Mesenchymal stem cell (in vitro differentiated cells and primary cell): Measurements from ENCODE around the gene SLC38A1.
A peak's percentile ranks its signal among the peaks of the same experiment; 100 is the strongest.

Source experiments
- DNase-seq: peaks from one replicate; pipeline ENCODE4 v3.0.0-alpha.2; 2013
- H2AFZ ChIP-seq: one replicate; pipeline ENCODE4 v1.6.1; 2013; ENCODE audit warnings: low read depth, mild to moderate bottlenecking, control low read depth, inconsistent platforms, low read length, moderate library complexity
- H2AK5ac ChIP-seq: 2 replicates; pipeline ENCODE4 v1.6.1; 2013; ENCODE audit warnings: low read length, moderate library complexity, mild to moderate bottlenecking, inconsistent platforms; ENCODE audit not compliant: severe bottlenecking
- H2BK120ac ChIP-seq: one replicate; pipeline ENCODE4 v1.6.1; 2013; ENCODE audit warnings: low read depth, mild to moderate bottlenecking, inconsistent platforms, low read length, moderate library complexity
- H2BK12ac ChIP-seq, 2 experiments: one replicate each; pipeline ENCODE4 v1.6.1; 2013; ENCODE audit warnings: inconsistent platforms in 2 of 2, low read length in 2 of 2, mild to moderate bottlenecking in 2 of 2, moderate library complexity in 2 of 2, control low read depth in 1 of 2
- H2BK15ac ChIP-seq: one replicate; pipeline ENCODE4 v1.6.1; 2013; ENCODE audit warnings: mild to moderate bottlenecking, low read depth, inconsistent platforms; ENCODE audit not compliant: poor library complexity, severe bottlenecking
- H2BK5ac ChIP-seq: 2 replicates; pipeline ENCODE4 v1.6.1; 2013; ENCODE audit warnings: low read depth, mild to moderate bottlenecking, low read length, control low read depth, inconsistent platforms; ENCODE audit not compliant: poor library complexity, severe bottlenecking
- H3K14ac ChIP-seq, 2 experiments: one replicate each; pipeline ENCODE4 v1.6.1; 2013; ENCODE audit warnings: inconsistent platforms in 2 of 2, low read length in 2 of 2, control low read depth in 1 of 2, mild to moderate bottlenecking in 1 of 2, moderate library complexity in 1 of 2
- H3K18ac ChIP-seq, 2 experiments: one replicate each; pipeline ENCODE4 v1.6.1; 2013; ENCODE audit warnings: inconsistent platforms in 2 of 2, low read length in 2 of 2, control low read depth in 1 of 2, low read depth in 1 of 2, mild to moderate bottlenecking in 1 of 2
- H3K23ac ChIP-seq, 2 experiments: one replicate each; pipeline ENCODE4 v1.6.1; 2013; ENCODE audit warnings: inconsistent platforms in 2 of 2, low read length in 2 of 2, mild to moderate bottlenecking in 2 of 2, moderate library complexity in 2 of 2, control low read depth in 1 of 2
- H3K27ac ChIP-seq: 2 replicates; pipeline ENCODE4 v1.5.1; 2013; ENCODE audit warnings: mild to moderate bottlenecking, moderate library complexity, low read length, control low read depth, inconsistent platforms; ENCODE audit not compliant: poor library complexity, severe bottlenecking
- H3K27me3 ChIP-seq, 2 experiments: 2 replicates each; pipeline versions ENCODE4 v1.6.1 to v1.7.0; 2013; ENCODE audit warnings: low read length in 2 of 2, mild to moderate bottlenecking in 2 of 2, moderate library complexity in 2 of 2, control low read depth in 1 of 2, inconsistent platforms in 1 of 2; ENCODE audit not compliant: control insufficient read depth in 1 of 2, insufficient read depth in 1 of 2
- H3K36me3 ChIP-seq, 2 experiments: 2 replicates each; pipeline versions ENCODE4 v1.6.1 to v1.7.0; 2013; ENCODE audit warnings: low read length in 2 of 2, control low read depth in 1 of 2, inconsistent platforms in 1 of 2, low read depth in 1 of 2, mild to moderate bottlenecking in 1 of 2; ENCODE audit not compliant: insufficient read depth in 2 of 2, control insufficient read depth in 1 of 2
- H3K4ac ChIP-seq, 2 experiments: one replicate each; pipeline ENCODE4 v1.6.1; 2013; ENCODE audit warnings: inconsistent platforms in 2 of 2, low read length in 2 of 2, mild to moderate bottlenecking in 2 of 2, moderate library complexity in 2 of 2, control low read depth in 1 of 2, low read depth in 1 of 2
- H3K4me1 ChIP-seq: 2 replicates; pipeline ENCODE4 v1.6.1; 2013; ENCODE audit warnings: low read depth, low read length, control low read depth; ENCODE audit not compliant: control insufficient read depth, insufficient read depth
- H3K4me2 ChIP-seq: 2 replicates; pipeline ENCODE4 v1.6.1; 2013; ENCODE audit warnings: low read length, mild to moderate bottlenecking, inconsistent platforms; ENCODE audit not compliant: poor library complexity, severe bottlenecking
- H3K4me3 ChIP-seq, 2 experiments: 2 replicates each; pipeline versions ENCODE4 v1.5.1 to v1.7.0; 2013; ENCODE audit warnings: low read length in 2 of 2, mild to moderate bottlenecking in 2 of 2, control low read depth in 1 of 2, low read depth in 1 of 2; ENCODE audit not compliant: insufficient read depth in 1 of 2
- H3K79me1 ChIP-seq: replicated peaks from 2 replicates; pipeline ENCODE4 v1.6.1; 2013; ENCODE audit warnings: mild to moderate bottlenecking, control low read depth, low read length, inconsistent platforms; ENCODE audit not compliant: poor library complexity, severe bottlenecking
- H3K9ac ChIP-seq: 2 replicates; pipeline ENCODE4 v1.7.0; 2013; ENCODE audit warnings: mild to moderate bottlenecking, low read length, moderate library complexity
- H3K9me3 ChIP-seq: 2 replicates; pipeline ENCODE4 v1.7.0; 2013; ENCODE audit warnings: mild to moderate bottlenecking, low read length; ENCODE audit not compliant: control insufficient read depth
- H4K8ac ChIP-seq: one replicate; pipeline ENCODE4 v1.6.1; 2013; ENCODE audit warnings: inconsistent platforms, mild to moderate bottlenecking, low read length, moderate library complexity
- H4K91ac ChIP-seq: one replicate; pipeline ENCODE4 v1.6.1; 2013; ENCODE audit warnings: mild to moderate bottlenecking, low read length, inconsistent platforms
- WGBS: methylation state at CpG from one replicate; pipeline ENCODE4 v1.1.7; 2013; ENCODE audit warnings: mixed read lengths; 5-methylcytosine and 5-hydroxymethylcytosine counted together

SLC38A1 gene

DNA sequence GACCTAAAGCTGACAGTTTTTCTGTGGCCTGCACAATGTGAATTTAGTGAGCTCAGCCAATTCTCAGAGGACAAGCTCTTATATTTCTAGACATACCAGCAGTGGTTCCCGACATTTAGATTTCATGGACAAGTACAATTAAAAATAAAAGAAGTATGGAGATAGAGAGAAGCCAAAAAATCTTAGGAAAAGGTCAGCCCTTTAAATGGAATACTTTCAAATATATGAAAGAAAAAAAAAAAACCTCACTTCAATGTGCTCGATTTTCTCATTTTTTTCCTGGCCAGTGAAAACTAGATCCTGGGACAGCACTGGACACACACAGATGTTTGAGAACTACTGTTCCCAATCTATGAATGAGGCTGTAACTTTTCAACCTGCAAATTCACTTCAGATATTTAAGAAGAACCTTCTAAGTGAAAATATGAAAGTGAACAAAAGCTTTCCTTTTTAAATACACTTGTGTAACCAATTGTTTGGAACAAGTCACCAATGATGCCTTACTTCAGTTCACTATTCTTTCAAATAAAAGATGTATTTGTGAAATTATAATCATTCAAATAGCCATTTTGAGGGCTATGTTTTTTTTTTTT lies 109.4 kb downstream of the SLC38A1 start:
- Histone ChIP-seq H4K91ac (no peak overlapping the region), H3K9ac (no peak overlapping the region), H3K9me3 (no peaks in the 10 kb centered on the region), H4K8ac (no peak overlapping the region), H3K4ac (no peak overlapping the region), H3K4me2 (no peak overlapping the region), H2BK12ac (no peak overlapping the region), H3K36me3 (no peaks in the 10 kb centered on the region), H3K14ac (no peak overlapping the region), H2AK5ac (no peak overlapping the region), H2BK5ac (no peak overlapping the region), H3K27ac (no peak overlapping the region), H3K23ac (no peak overlapping the region), H2BK15ac (no peak overlapping the region), H3K18ac (no peak overlapping the region), H2AFZ (no peak overlapping the region), H2BK120ac (no peak overlapping the region), H3K4me1 (peaks cover 2% of the 10 kb centered on the region), H3K27me3 (no peaks in the 10 kb centered on the region), H3K4me3 (no peak overlapping the region), H3K79me1 (no peaks in the 10 kb centered on the region)
- WGBS, result 100% methylated on average over 1 of the region's 2 CpGs
- DNase-seq, result no peak

DNA sequence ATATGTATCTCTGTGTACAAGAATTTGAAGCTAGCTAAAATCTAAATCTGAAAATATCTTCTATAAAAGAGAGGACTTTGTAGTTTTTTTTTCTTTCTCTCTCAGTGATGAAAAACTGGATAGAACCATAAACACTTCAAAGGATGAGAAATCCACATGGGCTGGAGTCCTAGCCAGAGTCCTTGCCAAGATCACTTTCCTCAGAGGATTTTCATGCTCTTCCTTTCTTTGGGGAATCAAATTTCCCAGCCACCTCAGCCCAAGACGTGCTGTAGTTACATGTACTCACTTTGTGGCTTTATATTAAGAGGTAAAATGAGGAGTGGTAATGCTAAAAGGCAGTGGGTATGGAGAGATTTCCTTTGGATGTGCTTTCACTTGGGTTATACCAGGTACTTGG lies 110.3 kb downstream of the SLC38A1 start:
- H3K4me2 ChIP-seq, result no peak overlapping the region
- no peak overlapping the region for H3K14ac ChIP-seq
- peaks cover 2% of the 10 kb centered on the region for H3K4me1 ChIP-seq
- no peaks in the 10 kb centered on the region for H3K36me3 ChIP-seq
- H3K27me3 ChIP-seq, result no peaks in the 10 kb centered on the region
- 74% methylated on average over 1 of the region's 1 CpG for WGBS
- no peaks in the 10 kb centered on the region for H3K79me1 ChIP-seq
- no peak overlapping the region for H3K4ac ChIP-seq
- no peak overlapping the region for H3K9ac ChIP-seq
- no peak overlapping the region for H2BK15ac ChIP-seq
- peak overlapping the region in 1 of 2 experiments; percentile 75 for H3K18ac ChIP-seq
- no peak overlapping the region for H2AFZ ChIP-seq
- no peak overlapping the region for H3K23ac ChIP-seq
- no peak for DNase-seq
- no peak overlapping the region for H2BK5ac ChIP-seq
- no peak overlapping the region for H3K27ac ChIP-seq
- H4K91ac ChIP-seq, result no peak overlapping the region
- no peak overlapping the region for H2BK120ac ChIP-seq
- no peak overlapping the region for H4K8ac ChIP-seq
- H2AK5ac ChIP-seq, result no peak overlapping the region
- no peak overlapping the region for H3K4me3 ChIP-seq
- H2BK12ac ChIP-seq, result no peak overlapping the region
- no peaks in the 10 kb centered on the region for H3K9me3 ChIP-seq

DNA sequence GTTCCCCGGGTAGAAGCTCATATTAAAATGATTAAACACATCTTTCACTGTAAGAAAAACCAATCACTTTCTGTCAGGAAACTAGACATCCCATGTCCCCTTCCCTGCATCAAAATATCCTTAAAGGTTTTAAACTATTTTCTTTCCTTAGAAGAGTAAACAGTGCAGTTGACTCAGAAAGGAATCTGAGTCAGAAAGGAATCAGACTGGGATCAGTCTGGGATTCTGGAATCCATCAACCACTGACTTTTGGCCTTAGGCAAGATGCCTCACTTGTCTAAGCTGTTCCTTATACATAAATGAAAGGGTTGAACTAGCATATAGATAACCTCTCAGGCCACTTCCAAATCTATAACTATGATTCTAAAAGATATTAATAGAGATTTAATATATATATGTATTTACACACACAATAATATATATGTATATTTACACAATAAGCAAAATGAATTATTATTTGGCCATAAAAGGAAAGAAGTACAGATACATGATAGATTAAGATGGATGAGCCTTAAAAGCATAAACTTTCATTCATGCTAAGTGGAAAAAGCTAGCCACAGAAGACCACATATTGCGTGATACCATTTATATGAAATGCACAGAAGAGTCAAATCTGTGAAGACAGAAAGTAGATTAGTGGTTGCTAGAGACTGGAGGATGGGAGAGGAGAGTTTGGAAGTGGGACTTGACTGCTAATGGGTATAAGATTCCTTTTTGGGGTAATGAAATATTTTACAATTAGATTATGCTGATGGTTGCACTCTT lies 114.4 kb downstream of the SLC38A1 start:
- Histone ChIP-seq H3K4me2 (no peak overlapping the region), H3K23ac (no peak overlapping the region), H2AFZ (no peak overlapping the region), H3K9me3 (no peaks in the 10 kb centered on the region), H2AK5ac (no peak overlapping the region), H4K91ac (no peak overlapping the region), H3K14ac (no peak overlapping the region), H3K79me1 (no peaks in the 10 kb centered on the region), H3K4ac (no peak overlapping the region), H2BK12ac (no peak overlapping the region), H3K4me3 (peak overlapping the region in 1 of 2 experiments; percentile 15), H3K9ac (peak overlapping the region; percentile 60), H3K18ac (no peak overlapping the region), H4K8ac (no peak overlapping the region), H3K36me3 (no peaks in the 10 kb centered on the region), H2BK5ac (no peak overlapping the region), H3K4me1 (no peaks in the 10 kb centered on the region), H3K27ac (no peak overlapping the region), H3K27me3 (no peaks in the 10 kb centered on the region), H2BK15ac (no peak overlapping the region), H2BK120ac (no peak overlapping the region)
- WGBS, result 47% methylated on average over 1 of the region's 2 CpGs
- peak; percentile 91 for DNase-seq

DNA sequence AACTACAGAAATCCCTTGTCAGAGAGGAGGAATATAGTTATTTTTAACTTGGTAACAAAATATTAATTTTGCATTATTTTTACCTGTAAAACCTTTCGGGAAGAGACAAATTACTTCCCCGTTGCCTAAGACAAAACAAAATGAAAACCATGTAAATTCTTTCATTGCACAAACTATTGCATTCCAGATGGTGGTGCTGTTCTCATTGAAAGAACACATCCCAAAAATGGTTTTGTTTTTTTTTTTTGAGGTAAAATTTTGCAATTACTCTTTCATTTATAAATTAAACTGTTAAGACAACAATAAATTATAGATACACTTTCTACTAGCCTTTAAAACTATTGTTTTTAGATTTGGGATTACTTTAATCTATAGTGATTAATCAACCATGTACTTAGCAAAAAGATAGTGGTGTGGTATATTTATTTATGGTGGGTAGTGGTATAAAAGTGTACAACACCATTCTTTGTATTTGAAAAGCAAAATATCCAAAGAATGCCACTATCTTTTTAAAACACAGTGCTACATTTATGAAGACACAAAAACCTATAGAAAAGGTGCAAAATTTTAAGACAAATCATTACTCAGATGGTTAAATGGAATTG lies 115.5 kb downstream of the SLC38A1 start:
- no peak overlapping the region for H2BK5ac ChIP-seq
- no peak overlapping the region for H3K14ac ChIP-seq
- no peaks in the 10 kb centered on the region for H3K36me3 ChIP-seq
- no peak overlapping the region for H4K91ac ChIP-seq
- peak; percentile 42 for DNase-seq
- H3K18ac ChIP-seq, result no peak overlapping the region
- no peak overlapping the region for H2AK5ac ChIP-seq
- peak overlapping the region; percentile 70 for H3K9ac ChIP-seq
- H2BK120ac ChIP-seq, result no peak overlapping the region
- H3K4ac ChIP-seq, result no peak overlapping the region
- no peaks in the 10 kb centered on the region for H3K27me3 ChIP-seq
- no peak overlapping the region for H3K4me3 ChIP-seq
- whole genome bisulfite sequencing, result 45% methylated on average over 2 of the region's 2 CpGs
- no peaks in the 10 kb centered on the region for H3K4me1 ChIP-seq
- no peaks in the 10 kb centered on the region for H3K79me1 ChIP-seq
- no peak overlapping the region for H3K4me2 ChIP-seq
- no peak overlapping the region for H2AFZ ChIP-seq
- H3K9me3 ChIP-seq, result no peaks in the 10 kb centered on the region
- no peak overlapping the region for H3K27ac ChIP-seq
- H3K23ac ChIP-seq, result no peak overlapping the region
- H2BK12ac ChIP-seq, result no peak overlapping the region
- H4K8ac ChIP-seq, result no peak overlapping the region
- no peak overlapping the region for H2BK15ac ChIP-seq
